ENCODE measurements around the gene CNTN4. TPM values are rescaled to one million over a fixed set of nuclear protein-coding genes. Genes with fewer than 3 reads are reported as not detected.

CNTN4 gene
- polyA plus RNA-seq, 1 donor (not counting 4 experiments of a cell fraction or from before 2014, with no cell fraction given) = not detected

GRCh38 chr3:2948882-2949281 is 850.2 kb downstream of the CNTN4 start:
- H3K36me3 ChIP-seq (ENCODE audit: control insufficient read depth in 2 of 2, extremely low read depth in 1 of 2, insufficient read depth in 2 of 2, low read length in 2 of 2) = no peaks in the 10 kb centered on the region
- H4K20me1 ChIP-seq (ENCODE audit: control insufficient read depth, extremely low read depth, insufficient read depth, low read length) = no peaks in the 10 kb centered on the region
- H3K27me3 ChIP-seq (ENCODE audit: control insufficient read depth, extremely low read depth, insufficient read depth, low read length) = no peaks in the 10 kb centered on the region
- H3K9ac ChIP-seq (ENCODE audit: control insufficient read depth, extremely low read depth, insufficient read depth, low read length) = no peak overlapping the region
- H3K9me3 ChIP-seq (ENCODE audit: control insufficient read depth, low read depth, low read length) = no peaks in the 10 kb centered on the region
- H3K27ac ChIP-seq (ENCODE audit: control insufficient read depth, insufficient read depth, low read length) = no peak overlapping the region
- dilution Hi-C loops (cut with MboI; ENCODE audit: extremely low pct_ligation_motif_present, low sequenced_read_pairs) = no loop called here
- no peaks in the 10 kb centered on the region for H3K79me2 ChIP-seq (ENCODE audit: control insufficient read depth, insufficient read depth, low read length)
- no peaks in the 10 kb centered on the region for H3K9me1 ChIP-seq (ENCODE audit: control insufficient read depth, extremely low read depth, insufficient read depth, low read length)
- no peak for TF ChIP-seq CTCF (optimal IDR thresholded peaks at IDR 0.05 in 1 of 3, IDR thresholded peaks at IDR 0.05 in 1 of 3, conservative IDR thresholded peaks at IDR 0.05 in 1 of 3; ENCODE audit: extremely low read depth in 1 of 3, insufficient read depth in 2 of 3, low read length in 3 of 3)
- TF ChIP-seq EZH2 (IDR thresholded peaks at IDR 0.05; ENCODE audit: low read length) = no peak
- FAIRE-seq (no peak), DNase-seq (ENCODE audit: low read depth, low spot score) (no peak)
- H3K4me2 ChIP-seq (ENCODE audit: control insufficient read depth, extremely low read depth, insufficient read depth, low read depth, low read length) = no peak overlapping the region
- no peaks in the 10 kb centered on the region for H3K4me1 ChIP-seq (ENCODE audit: control insufficient read depth, extremely low read depth, insufficient read depth, low read length)
- H2AFZ ChIP-seq (ENCODE audit: control insufficient read depth, low read length) = no peak overlapping the region
- H3K4me3 ChIP-seq (ENCODE audit: control insufficient read depth in 2 of 3, extremely low read depth in 1 of 3, insufficient read depth in 2 of 3, low read depth in 1 of 3, low read length in 3 of 3) = no peak overlapping the region

DNA sequence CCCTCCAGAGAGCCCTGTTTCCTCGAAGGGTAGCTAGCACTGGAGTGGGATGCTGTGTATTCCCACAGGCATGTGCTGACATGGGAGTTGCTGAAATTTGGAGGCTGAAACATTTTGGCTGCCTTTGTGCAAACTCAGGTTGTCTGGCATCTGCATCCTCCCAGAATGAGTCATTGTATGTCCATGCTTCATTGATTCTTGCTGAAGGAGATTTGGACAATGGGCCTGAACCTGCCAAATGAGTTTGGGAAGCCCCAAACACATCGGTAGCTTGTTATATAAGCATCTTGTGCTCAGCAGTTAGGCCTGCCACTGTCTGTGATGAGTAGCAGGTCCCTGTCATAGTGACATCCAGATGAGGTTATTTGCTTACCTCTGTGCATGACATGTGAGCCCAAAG is 851.5 kb downstream of the CNTN4 start:
- dilution Hi-C loops (cut with MboI; ENCODE audit: extremely low pct_ligation_motif_present, low sequenced_read_pairs) = no loop called here
- no peaks in the 10 kb centered on the region for H3K79me2 ChIP-seq (ENCODE audit: control insufficient read depth, insufficient read depth, low read length)
- H3K27ac ChIP-seq (ENCODE audit: control insufficient read depth, insufficient read depth, low read length) = no peak overlapping the region
- no peak overlapping the region for H3K9ac ChIP-seq (ENCODE audit: control insufficient read depth, extremely low read depth, insufficient read depth, low read length)
- H3K9me3 ChIP-seq (ENCODE audit: control insufficient read depth, low read depth, low read length) = no peaks in the 10 kb centered on the region
- no peak overlapping the region for H2AFZ ChIP-seq (ENCODE audit: control insufficient read depth, low read length)
- H3K4me1 ChIP-seq (ENCODE audit: control insufficient read depth, extremely low read depth, insufficient read depth, low read length) = no peaks in the 10 kb centered on the region
- H3K9me1 ChIP-seq (ENCODE audit: control insufficient read depth, extremely low read depth, insufficient read depth, low read length) = no peaks in the 10 kb centered on the region
- no peaks in the 10 kb centered on the region for H3K36me3 ChIP-seq (ENCODE audit: control insufficient read depth in 2 of 2, extremely low read depth in 1 of 2, insufficient read depth in 2 of 2, low read length in 2 of 2)
- DNase-seq (ENCODE audit: low read depth, low spot score) = no peak
- FAIRE-seq = no peak
- TF ChIP-seq EZH2 (IDR thresholded peaks at IDR 0.05; ENCODE audit: low read length) (no peak), CTCF (optimal IDR thresholded peaks at IDR 0.05 in 1 of 3, IDR thresholded peaks at IDR 0.05 in 1 of 3, conservative IDR thresholded peaks at IDR 0.05 in 1 of 3; ENCODE audit: extremely low read depth in 1 of 3, insufficient read depth in 2 of 3, low read length in 3 of 3) (no peak)
- H3K27me3 ChIP-seq (ENCODE audit: control insufficient read depth, extremely low read depth, insufficient read depth, low read length) = no peaks in the 10 kb centered on the region
- no peak overlapping the region for H3K4me2 ChIP-seq (ENCODE audit: control insufficient read depth, extremely low read depth, insufficient read depth, low read depth, low read length)
- no peaks in the 10 kb centered on the region for H4K20me1 ChIP-seq (ENCODE audit: control insufficient read depth, extremely low read depth, insufficient read depth, low read length)
- no peak overlapping the region for H3K4me3 ChIP-seq (ENCODE audit: control insufficient read depth in 2 of 3, extremely low read depth in 1 of 3, insufficient read depth in 2 of 3, low read depth in 1 of 3, low read length in 3 of 3)

Measured in keratinocyte (primary cell).